Measurements from ENCODE around the gene ETFA.
A peak's percentile ranks its signal among the peaks of the same experiment; 100 is the strongest.
"Not testable (repeated sequence)": the region's sequence is repeated elsewhere in the genome, so short reads cannot be mapped to it uniquely, and the experiment has no call there.

Gene ETFA

GRCh38 chr15:76324066-76324465 lies 12.8 kb upstream of the ETFA start:
- no peak for DNase-seq (ENCODE audit: low spot score)

- DNase-seq (ENCODE audit: low spot score): no peak
Observed at GRCh38 chr15:76321602-76322001, 10.3 kb upstream of the ETFA start.

- DNase-seq (ENCODE audit: low spot score): no peak
Observed at GRCh38 chr15:76321171-76321570, 9.9 kb upstream of the ETFA start.

- no peak for DNase-seq (ENCODE audit: low spot score)
Observed at GRCh38 chr15:76320012-76320411, 8.7 kb upstream of the ETFA start.

DNA sequence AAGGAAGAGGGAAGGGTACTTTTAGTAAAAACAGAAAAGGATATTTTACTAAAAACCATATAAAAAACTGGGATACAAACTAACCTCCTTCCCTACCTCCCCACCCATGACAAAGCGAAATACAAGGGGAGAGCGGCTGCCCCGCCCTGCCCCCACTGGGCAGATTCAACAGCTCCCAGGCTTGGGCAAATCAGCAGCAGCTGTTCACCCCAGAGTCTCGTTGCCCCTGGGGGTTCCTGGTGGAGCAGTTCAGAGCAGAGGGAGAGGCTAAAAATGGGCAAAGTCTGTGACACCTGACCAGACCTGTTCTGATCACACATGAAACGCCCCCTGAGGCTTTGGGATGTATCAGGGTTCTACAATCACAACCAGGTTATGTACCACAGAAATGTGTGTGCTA lies 2.5 kb upstream of the ETFA start:
- no peak for DNase-seq (ENCODE audit: low spot score)

GRCh38 chr15:76313175-76313567 lies 1.9 kb upstream of the ETFA start:
- not testable (repeated sequence) for DNase-seq (ENCODE audit: low spot score)

DNA sequence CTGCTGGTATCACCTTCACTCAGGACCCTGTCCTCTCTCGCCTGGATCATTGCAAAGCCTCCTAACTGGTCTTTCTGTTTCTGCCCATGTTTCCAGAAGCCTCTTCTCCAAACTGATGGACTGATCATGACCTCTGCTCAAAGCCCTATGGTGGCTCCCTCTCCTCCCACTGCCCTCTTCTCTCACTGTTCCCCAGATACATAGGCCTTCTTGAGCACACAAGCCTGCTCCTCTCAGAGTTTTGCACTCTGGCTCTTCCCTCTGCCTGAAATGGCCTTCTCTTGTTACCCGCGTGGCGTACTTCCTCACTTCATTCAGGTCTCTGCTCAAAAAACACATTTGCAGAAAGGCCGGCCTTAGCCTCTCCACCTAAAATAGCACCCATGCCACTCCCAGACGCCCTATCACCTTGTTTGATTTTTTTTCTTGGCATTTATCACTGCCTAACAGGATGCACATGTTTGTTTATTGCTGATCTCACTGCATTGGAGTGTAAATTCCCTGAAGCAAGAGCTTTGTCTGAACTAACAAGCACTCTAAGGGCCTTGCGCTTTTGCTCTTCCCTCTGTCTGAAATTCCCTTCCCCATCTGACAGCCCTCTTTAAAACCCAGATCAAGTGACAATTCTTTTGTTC lies 1.4 kb upstream of the ETFA start:
- DNase-seq (ENCODE audit: low spot score): peak; percentile 60

GRCh38 chr15:76310475-76311099 lies 682 bp downstream of the ETFA start:
- DNase-seq (ENCODE audit: low spot score): peak; percentile 27

GRCh38 chr15:76309601-76310330 lies 1.5 kb downstream of the ETFA start:
- no peak for DNase-seq (ENCODE audit: low spot score)

- DNase-seq (ENCODE audit: low spot score): no peak
Observed at GRCh38 chr15:76303909-76304308, 7.4 kb downstream of the ETFA start.

GRCh38 chr15:76299786-76300185 lies 11.5 kb downstream of the ETFA start:
- no peak for DNase-seq (ENCODE audit: low spot score)

- DNase-seq (ENCODE audit: low spot score): peak; percentile 49
Observed at GRCh38 chr15:76298986-76299385, 12.3 kb downstream of the ETFA start.

- not testable (repeated sequence) for DNase-seq (ENCODE audit: low spot score)
Observed at GRCh38 chr15:76297951-76298350, 13.3 kb downstream of the ETFA start.

- no peak for DNase-seq (ENCODE audit: low spot score)
Observed at GRCh38 chr15:76296849-76297248, 14.4 kb downstream of the ETFA start.

DNA sequence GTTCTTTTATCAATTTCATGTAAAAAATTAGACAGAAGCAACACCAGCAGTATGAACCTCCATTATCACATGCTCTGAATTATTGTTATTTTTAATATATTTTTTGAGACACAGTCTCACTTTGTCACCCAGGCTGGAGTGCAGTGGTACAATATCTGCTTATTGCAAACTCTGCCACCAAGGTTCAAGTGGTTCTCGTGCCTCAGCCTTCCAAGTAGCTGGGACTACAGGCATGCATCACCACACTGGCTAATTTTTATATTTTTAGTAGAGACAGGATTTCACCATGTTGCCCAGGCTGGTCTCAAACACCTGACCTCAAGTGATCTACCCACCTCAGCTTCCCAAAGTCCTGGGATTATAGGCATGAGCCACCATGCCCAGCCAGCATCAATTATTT lies 16.8 kb downstream of the ETFA start:
- DNase-seq (ENCODE audit: low spot score): not testable (repeated sequence)

DNA sequence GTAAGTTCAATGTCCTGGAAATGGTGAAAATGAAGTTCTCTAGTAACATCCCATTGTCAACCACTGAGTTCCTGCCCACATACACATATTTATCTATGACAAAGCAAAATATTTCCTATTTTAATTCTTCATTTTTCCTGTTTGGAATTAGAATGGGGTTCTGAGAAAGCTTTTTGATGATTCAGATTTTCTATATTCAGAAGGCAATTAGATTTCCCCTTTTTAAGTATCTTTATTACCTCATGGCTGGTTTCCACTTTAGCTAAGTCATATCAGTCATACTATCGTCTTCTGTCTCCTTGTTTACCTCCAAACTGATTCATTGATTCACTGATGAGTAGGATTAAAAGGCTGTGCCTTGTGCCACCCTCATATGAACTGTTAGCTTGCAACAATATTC lies 17.9 kb downstream of the ETFA start:
- DNase-seq (ENCODE audit: low spot score): peak; percentile 8

GRCh38 chr15:76289582-76289981 lies 21.7 kb downstream of the ETFA start:
- DNase-seq (ENCODE audit: low spot score): no peak

DNA sequence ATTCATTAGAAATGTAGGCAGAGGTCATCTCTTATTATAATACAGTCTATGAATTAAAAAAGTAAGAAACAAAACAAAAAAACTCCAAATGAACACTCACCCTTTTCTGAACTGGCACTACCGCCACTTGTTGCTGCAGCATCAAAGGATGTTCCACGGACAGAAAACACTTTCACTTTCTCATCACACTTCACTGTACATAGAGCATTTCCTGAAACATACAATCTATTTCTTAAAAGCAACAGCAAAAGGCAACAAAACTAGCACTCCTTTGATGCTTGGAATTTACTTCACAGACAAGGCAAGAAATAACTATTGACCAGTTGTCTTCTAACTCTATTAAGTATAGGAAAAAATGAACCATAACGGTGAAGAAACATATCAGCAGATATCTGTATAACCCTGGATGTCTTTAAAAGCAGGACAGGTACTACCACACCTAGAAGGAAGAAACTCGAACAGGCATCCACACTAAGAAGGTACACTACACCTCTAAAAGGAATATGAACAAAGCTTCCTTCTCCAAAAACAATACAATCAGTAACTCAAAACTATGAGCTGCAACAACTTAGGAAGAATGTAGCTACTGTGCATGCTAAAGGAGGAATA lies 24.9 kb downstream of the ETFA start:
- no peak for DNase-seq (ENCODE audit: low spot score)

DNA sequence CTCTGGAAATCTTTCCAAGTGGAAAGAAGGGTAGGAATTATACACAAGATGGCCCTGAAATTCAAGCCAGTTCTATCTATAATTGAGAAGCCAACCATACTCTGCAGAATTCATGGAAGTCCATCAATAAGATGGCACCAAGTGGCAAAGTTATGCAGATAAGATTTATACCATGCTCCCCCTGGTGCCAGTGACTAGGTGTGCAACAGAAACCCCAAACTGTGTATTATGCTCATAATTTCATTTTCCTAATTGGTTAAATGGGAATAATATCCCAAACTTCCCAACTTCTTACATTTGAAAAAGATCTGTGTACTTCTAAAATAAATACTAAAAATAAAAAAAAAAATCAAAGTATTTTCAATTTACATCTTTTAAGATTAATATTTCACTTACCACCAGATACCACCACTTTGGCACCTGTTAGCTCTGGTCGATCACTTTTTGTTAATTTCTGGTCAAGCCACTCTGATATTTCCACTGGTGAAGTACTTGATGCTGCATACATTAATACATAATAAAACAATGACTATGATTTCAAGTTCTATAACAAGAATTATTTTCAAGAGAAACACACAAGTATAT lies 25.9 kb downstream of the ETFA start:
- peak; percentile 13 for DNase-seq (ENCODE audit: low spot score)

- no peak for DNase-seq (ENCODE audit: low spot score)
Observed at GRCh38 chr15:76282465-76282864, 28.8 kb downstream of the ETFA start.

GRCh38 chr15:76278651-76279050 lies 32.6 kb downstream of the ETFA start:
- no peak for DNase-seq (ENCODE audit: low spot score)

- DNase-seq (ENCODE audit: low spot score): no peak
Observed at GRCh38 chr15:76274821-76275220, 36.4 kb downstream of the ETFA start.

DNA sequence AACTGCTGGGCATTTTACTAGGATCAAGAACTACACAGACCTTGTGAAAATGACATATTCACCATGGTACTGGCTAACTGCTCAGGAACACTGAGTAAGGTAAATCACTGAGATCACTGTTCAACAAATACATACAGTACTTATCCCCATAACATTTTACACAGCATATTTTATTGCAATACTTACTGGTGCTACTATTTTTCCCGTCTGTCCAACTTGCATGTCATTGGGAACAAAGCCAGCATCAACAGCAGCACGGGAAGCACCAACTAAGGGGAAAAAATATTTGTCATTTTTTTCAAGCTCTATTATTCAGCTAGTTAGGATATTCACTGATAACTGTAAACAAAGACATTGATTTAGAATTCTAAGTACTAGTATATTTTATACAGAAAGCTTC lies 37.0 kb downstream of the ETFA start:
- no peak for DNase-seq (ENCODE audit: low spot score)
